Activated naive CD8-positive, alpha-beta T cell treated with anti-CD3 and anti-CD28 coated beads, Interleukin-2, amount 10 ng/mL, durations not matched to agents 7 days and 5 days (primary cell): ENCODE measurements around the gene GLI1. TPM values are rescaled to one million over a fixed set of nuclear protein-coding genes. Genes with fewer than 3 reads are reported as not detected.

Experiments used
- ATAC-seq: fragments of 150-1000 bp; cut with Tn5 transposase; one replicate; pipeline ENCODE4 v1.10.0; 2021; ENCODE audit warnings: low read depth, moderate library complexity
- POLR2A ChIA-PET: fragments of 350-600 bp; sonication (Branson Sonifier 250); formaldehyde crosslinking; loops from one replicate; lab custom pipeline; 2021; ENCODE audit warnings: antibody characterized with exemption; lab: Charles Lee
- DNase-seq: peaks from one replicate; pipeline ENCODE4 v3.0.0; 2021
- H3K27ac Mint-ChIP-seq: one replicate; pipeline ENCODE4 v1.8.0; 2022; ENCODE audit warnings: mild to moderate bottlenecking, mixed read lengths
- H3K27me3 Mint-ChIP-seq: one replicate; pipeline ENCODE4 v1.8.0; 2022; ENCODE audit warnings: mild to moderate bottlenecking, moderate library complexity, mixed read lengths
- H3K36me3 Mint-ChIP-seq: one replicate; pipeline ENCODE4 v1.8.0; 2021; ENCODE audit warnings: mild to moderate bottlenecking, mixed read lengths
- H3K4me1 Mint-ChIP-seq: one replicate; pipeline ENCODE4 v1.8.0; 2021; ENCODE audit warnings: mixed read lengths
- H3K4me3 Mint-ChIP-seq: one replicate; pipeline ENCODE4 v1.8.0; 2022; ENCODE audit warnings: mild to moderate bottlenecking, moderate library complexity, mixed read lengths
- H3K9me3 Mint-ChIP-seq: one replicate; pipeline ENCODE4 v1.8.0; 2021; ENCODE audit warnings: mixed read lengths
- total RNA-seq, 2 experiments: library from RNA; stranded (reverse); gene quantifications; one replicate each; pipeline ENCODE4 v1.2.3, GENCODE V29; 2021

GLI1 gene
- total RNA-seq, 2 experiments from 2014 or later = 0.54 to 0.86 TPM

- H3K9me3 Mint-ChIP-seq = no peaks in the 10 kb centered on the region
- POLR2A ChIA-PET = interaction anchor here (1.8 to 8.0 kb wide), 5 partner anchors 12 to 44 kb away, joined by 5 to 119 read pairs (median 16); partner anchors contain the start of genes DDIT3, GLI1 and MARS1
- no peak for DNase-seq
- H3K4me3 Mint-ChIP-seq = peak overlapping the region; percentile 96
- peaks cover 47% of the 10 kb centered on the region for H3K4me1 Mint-ChIP-seq
- H3K36me3 Mint-ChIP-seq = peaks cover 43% of the 10 kb centered on the region
- H3K27me3 Mint-ChIP-seq = no peaks in the 10 kb centered on the region
- ATAC-seq = no peak
- H3K27ac Mint-ChIP-seq = peak overlapping the region; percentile 99
Measured at GRCh38 chr12:57475271-57476161, 15.9 kb downstream of the GLI1 start.

- Mint-ChIP-seq H3K4me1 (peaks cover 54% of the 10 kb centered on the region), H3K9me3 (no peaks in the 10 kb centered on the region), H3K27ac (peak overlapping the region; percentile 99), H3K27me3 (no peaks in the 10 kb centered on the region), H3K36me3 (peaks cover 40% of the 10 kb centered on the region), H3K4me3 (peak overlapping the region; percentile 96)
- peak; percentile 85 for DNase-seq
- peak; percentile 39 for ATAC-seq
- POLR2A ChIA-PET = interaction anchor here (1.2 to 8.0 kb wide), 9 partner anchors 12 to 70 kb away, joined by 3 to 119 read pairs (median 11); partner anchors contain the start of genes DCTN2, DDIT3, GLI1 and MARS1
Measured at GRCh38 chr12:57476162-57476992, 16.8 kb downstream of the GLI1 start.

- ATAC-seq (peak; percentile 1), DNase-seq (no peak)
- H3K27ac Mint-ChIP-seq = peak overlapping the region; percentile 99
- no peaks in the 10 kb centered on the region for H3K27me3 Mint-ChIP-seq
- H3K4me1 Mint-ChIP-seq = peaks cover 57% of the 10 kb centered on the region
- peak overlapping the region; percentile 96 for H3K4me3 Mint-ChIP-seq
- POLR2A ChIA-PET = interaction anchor here (0.6 to 8.0 kb wide), 12 partner anchors 8 to 789 kb away, joined by 3 to 119 read pairs (median 6); partner anchors contain the start of genes DCTN2, DDIT3, GLI1 and MARS1
- no peaks in the 10 kb centered on the region for H3K9me3 Mint-ChIP-seq
- peaks cover 35% of the 10 kb centered on the region for H3K36me3 Mint-ChIP-seq
Measured at GRCh38 chr12:57476993-57477709, 17.6 kb downstream of the GLI1 start.

GRCh38 chr12:57477710-57478681 lies 18.4 kb downstream of the GLI1 start:
- H3K9me3 Mint-ChIP-seq = no peaks in the 10 kb centered on the region
- POLR2A ChIA-PET = interaction anchor here (0.5 to 8.0 kb wide), 15 partner anchors 9 to 790 kb away, joined by 3 to 119 read pairs (median 5); partner anchors contain the start of genes DCTN2, DDIT3, GLI1 and MARS1
- H3K27ac Mint-ChIP-seq = peak overlapping the region; percentile 99
- DNase-seq = peak; percentile 65
- peaks cover 28% of the 10 kb centered on the region for H3K36me3 Mint-ChIP-seq
- H3K27me3 Mint-ChIP-seq = no peaks in the 10 kb centered on the region
- H3K4me3 Mint-ChIP-seq = peak overlapping the region; percentile 96
- H3K4me1 Mint-ChIP-seq = peaks cover 51% of the 10 kb centered on the region
- peak; percentile 62 for ATAC-seq

GRCh38 chr12:57479043-57479375 lies 19.4 kb downstream of the GLI1 start:
- ATAC-seq = no peak
- Mint-ChIP-seq H3K36me3 (peaks cover 24% of the 10 kb centered on the region), H3K9me3 (no peaks in the 10 kb centered on the region), H3K27me3 (no peaks in the 10 kb centered on the region), H3K4me1 (peaks cover 50% of the 10 kb centered on the region), H3K27ac (peak overlapping the region; percentile 99), H3K4me3 (peak overlapping the region; percentile 96)
- no peak for DNase-seq
- POLR2A ChIA-PET = interaction anchor here (0.6 to 8.0 kb wide), 4 partner anchors 8 to 40 kb away, joined by 3 to 119 read pairs (median 55); partner anchors contain the start of genes DDIT3 and GLI1

GRCh38 chr12:57479376-57480115 lies 20.0 kb downstream of the GLI1 start, which contains the start of gene ARHGAP9:
TSS of gene ARHGAP9 (minus strand) at chr12:57479866. CDS start at chr12:57479406, 460 bp downstream.
- H3K36me3 Mint-ChIP-seq = peaks cover 19% of the 10 kb centered on the region
- H3K4me1 Mint-ChIP-seq = peaks cover 45% of the 10 kb centered on the region
- ATAC-seq = peak; percentile 50
- POLR2A ChIA-PET = interaction anchor here (0.6 to 8.0 kb wide), 11 partner anchors 8 to 273 kb away, joined by 3 to 119 read pairs (median 5); partner anchors contain the start of genes CDK4, DDIT3, GLI1 and SHMT2
- H3K4me3 Mint-ChIP-seq = peak within 1 kb of the TSS; percentile 96
- no peaks in the 10 kb centered on the region for H3K27me3 Mint-ChIP-seq
- H3K27ac Mint-ChIP-seq = peak within 1 kb of the TSS; percentile 99
- no peaks in the 10 kb centered on the region for H3K9me3 Mint-ChIP-seq
- peak; percentile 56 for DNase-seq

- H3K4me3 Mint-ChIP-seq = no peak overlapping the region
- no peaks in the 10 kb centered on the region for H3K27me3 Mint-ChIP-seq
- DNase-seq (no peak), ATAC-seq (no peak)
- H3K36me3 Mint-ChIP-seq = peaks cover 8% of the 10 kb centered on the region
- no peaks in the 10 kb centered on the region for H3K9me3 Mint-ChIP-seq
- POLR2A ChIA-PET = interaction anchor here (1.1 to 6.5 kb wide), 2 partner anchors 33 to 37 kb away, joined by 3 to 94 read pairs; partner anchors contain the start of gene DDIT3
- peaks cover 38% of the 10 kb centered on the region for H3K4me1 Mint-ChIP-seq
- peak overlapping the region; percentile 88 for H3K27ac Mint-ChIP-seq
Measured at GRCh38 chr12:57481671-57482070, 22.1 kb downstream of the GLI1 start.

GRCh38 chr12:57483466-57483865 lies 23.9 kb downstream of the GLI1 start:
- peak overlapping the region; percentile 26 for H3K27ac Mint-ChIP-seq
- H3K4me1 Mint-ChIP-seq = peaks cover 36% of the 10 kb centered on the region

GRCh38 chr12:57485695-57486094 lies 26.1 kb downstream of the GLI1 start:
- no peaks in the 10 kb centered on the region for H3K9me3 Mint-ChIP-seq
- peaks cover 16% of the 10 kb centered on the region for H3K36me3 Mint-ChIP-seq
- H3K27me3 Mint-ChIP-seq = no peaks in the 10 kb centered on the region
- POLR2A ChIA-PET = no interaction called here
- no peak overlapping the region for H3K4me3 Mint-ChIP-seq
- no peak for ATAC-seq
- H3K27ac Mint-ChIP-seq = no peak overlapping the region
- DNase-seq = no peak
- peaks cover 36% of the 10 kb centered on the region for H3K4me1 Mint-ChIP-seq

More at GRCh38 chr12:57483466-57483865, 23.9 kb downstream of the GLI1 start:
- H3K27me3 Mint-ChIP-seq = no peaks in the 10 kb centered on the region
- ATAC-seq (no peak), DNase-seq (no peak)
- POLR2A ChIA-PET = interaction anchor here (0.6 kb wide), 1 partner anchor 732 kb away, joined by 3 read pairs; the partner anchor contains the start of gene PRIM1
- H3K36me3 Mint-ChIP-seq = peaks cover 3% of the 10 kb centered on the region
- H3K4me3 Mint-ChIP-seq = no peak overlapping the region
- no peaks in the 10 kb centered on the region for H3K9me3 Mint-ChIP-seq

- H3K4me1 Mint-ChIP-seq = peaks cover 28% of the 10 kb centered on the region
- DNase-seq (no peak), ATAC-seq (no peak)
- no peaks in the 10 kb centered on the region for H3K9me3 Mint-ChIP-seq
- H3K36me3 Mint-ChIP-seq = peaks cover 22% of the 10 kb centered on the region
- H3K27me3 Mint-ChIP-seq = no peaks in the 10 kb centered on the region
- peak overlapping the region; percentile 95 for H3K27ac Mint-ChIP-seq
- POLR2A ChIA-PET = interaction anchor here (0.7 to 2.6 kb wide), 4 partner anchors 8 to 33 kb away, joined by 3 to 12 read pairs (median 3); partner anchors contain the start of gene DDIT3
- H3K4me3 Mint-ChIP-seq = peak overlapping the region; percentile 94
Measured at GRCh38 chr12:57487055-57487596, 27.5 kb downstream of the GLI1 start.
